Loucy (cell line): ENCODE results near the gene ZNF160.

ENCODE experiments used
- EZH2phosphoT487 ChIP-seq: fragments of 200-600 bp; IDR thresholded peaks from 2 replicates; pipeline ENCODE4 v1.6.1; 2018; ENCODE audit warnings: antibody characterized with exemption, mild to moderate bottlenecking, moderate library complexity, borderline replicate concordance
- TF ChIP-seq, protein P1 (sequence below): fragments of 200-600 bp; sonication (generic); conservative IDR thresholded peaks from 2 replicates; pipeline ENCODE4 v1.5.1; 2014; ENCODE audit warnings: mild to moderate bottlenecking, antibody characterized with exemption, low read length

DNA sequence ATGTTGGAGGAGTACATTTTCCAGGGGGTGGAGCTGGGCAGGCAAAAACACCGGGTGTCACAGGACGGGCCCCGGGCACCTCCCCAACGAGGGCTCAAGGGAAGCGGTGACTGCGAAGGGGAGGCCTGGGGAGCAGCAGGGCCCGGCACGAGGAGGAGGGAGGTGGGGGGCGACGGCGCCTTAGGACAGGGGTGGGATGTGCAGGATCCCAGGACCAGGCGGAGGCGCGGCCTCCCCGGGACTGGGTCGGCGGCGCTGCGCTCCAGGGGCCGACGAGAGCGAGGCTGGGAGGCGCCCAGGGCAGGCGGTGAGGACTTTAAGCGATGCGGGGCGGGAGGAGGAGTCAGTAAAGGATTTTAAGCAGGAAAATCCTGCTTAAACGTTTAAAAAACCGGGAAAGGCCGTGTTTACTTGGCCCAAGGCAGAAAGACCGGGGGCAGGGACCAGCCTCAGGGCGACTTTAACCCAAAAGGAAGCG, 427 bp downstream of the ZNF160 start:
- TF ChIP-seq, protein P1, sequence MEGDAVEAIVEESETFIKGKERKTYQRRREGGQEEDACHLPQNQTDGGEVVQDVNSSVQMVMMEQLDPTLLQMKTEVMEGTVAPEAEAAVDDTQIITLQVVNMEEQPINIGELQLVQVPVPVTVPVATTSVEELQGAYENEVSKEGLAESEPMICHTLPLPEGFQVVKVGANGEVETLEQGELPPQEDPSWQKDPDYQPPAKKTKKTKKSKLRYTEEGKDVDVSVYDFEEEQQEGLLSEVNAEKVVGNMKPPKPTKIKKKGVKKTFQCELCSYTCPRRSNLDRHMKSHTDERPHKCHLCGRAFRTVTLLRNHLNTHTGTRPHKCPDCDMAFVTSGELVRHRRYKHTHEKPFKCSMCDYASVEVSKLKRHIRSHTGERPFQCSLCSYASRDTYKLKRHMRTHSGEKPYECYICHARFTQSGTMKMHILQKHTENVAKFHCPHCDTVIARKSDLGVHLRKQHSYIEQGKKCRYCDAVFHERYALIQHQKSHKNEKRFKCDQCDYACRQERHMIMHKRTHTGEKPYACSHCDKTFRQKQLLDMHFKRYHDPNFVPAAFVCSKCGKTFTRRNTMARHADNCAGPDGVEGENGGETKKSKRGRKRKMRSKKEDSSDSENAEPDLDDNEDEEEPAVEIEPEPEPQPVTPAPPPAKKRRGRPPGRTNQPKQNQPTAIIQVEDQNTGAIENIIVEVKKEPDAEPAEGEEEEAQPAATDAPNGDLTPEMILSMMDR: no peak
- no peak for TF ChIP-seq EZH2phosphoT487
